ENCODE data around the gene AMH.
A peak's percentile ranks its signal among the peaks of the same experiment; 100 is the strongest.
"Not testable (repeated sequence)": the region's sequence is repeated elsewhere in the genome, so short reads cannot be mapped to it uniquely, and the experiment has no call there.

AMH gene

DNA sequence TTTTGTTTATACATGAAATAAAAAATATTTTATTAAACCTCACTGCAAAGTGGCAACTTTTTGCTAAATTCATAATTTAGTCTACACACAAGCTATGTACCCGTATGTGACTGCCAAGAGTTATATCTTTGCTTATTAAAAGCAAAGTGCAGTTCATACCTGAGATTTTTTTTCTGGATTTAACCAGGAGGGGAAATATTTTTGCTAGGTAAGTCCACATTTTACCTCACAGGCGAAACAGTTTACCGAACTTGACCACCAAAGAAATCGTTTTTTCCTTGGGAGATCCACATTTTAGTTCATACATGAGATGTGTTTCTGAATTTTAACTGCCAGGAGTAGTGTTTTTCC lies 19.3 kb downstream of the AMH start:
- DNase-seq (ENCODE audit: insufficient read length, low spot score) (no peak), FAIRE-seq (peak; percentile 64)

DNA sequence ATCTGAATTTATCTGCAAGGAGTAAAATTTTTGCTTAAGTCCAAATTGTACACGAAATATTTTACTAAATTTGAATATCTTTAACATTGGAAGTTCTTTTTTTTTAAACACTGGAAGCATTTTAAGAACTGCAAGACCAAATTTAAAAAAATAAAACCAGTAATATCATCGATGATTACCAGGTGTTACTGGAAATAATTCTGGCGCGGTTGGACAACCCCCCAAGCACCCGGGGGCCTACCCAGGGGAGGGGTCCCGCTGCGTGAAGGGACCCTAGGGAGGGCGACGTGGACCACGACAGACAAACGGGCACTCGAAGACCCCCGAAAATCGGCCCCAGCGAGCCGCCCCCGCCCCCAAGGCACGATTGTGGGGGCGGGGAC lies 19.7 kb downstream of the AMH start:
- FAIRE-seq (no peak), DNase-seq (ENCODE audit: insufficient read length, low spot score) (no peak)

- peak; percentile 96 for FAIRE-seq
Observed at GRCh38 chr19:2269244-2270156, 20.4 kb downstream of the AMH start.

GRCh38 chr19:2270157-2270422 lies 21.0 kb downstream of the AMH start:
- DNase-seq (ENCODE audit: insufficient read length, low spot score) (no peak), FAIRE-seq (no peak)

More at GRCh38 chr19:2269244-2270156, 20.4 kb downstream of the AMH start:
- DNase-seq (ENCODE audit: insufficient read length, low spot score), result peak; percentile 94

GRCh38 chr19:2270423-2271233 lies 21.5 kb downstream of the AMH start:
- FAIRE-seq (peak; percentile 77), DNase-seq (ENCODE audit: insufficient read length, low spot score) (no peak)

- no peak for DNase-seq (ENCODE audit: insufficient read length, low spot score)
- FAIRE-seq, result no peak
Observed at GRCh38 chr19:2271234-2272103, 22.3 kb downstream of the AMH start.

GRCh38 chr19:2273356-2274184 lies 24.4 kb downstream of the AMH start:
- FAIRE-seq (peak; percentile 95), DNase-seq (ENCODE audit: insufficient read length, low spot score) (peak; percentile 100)

DNA sequence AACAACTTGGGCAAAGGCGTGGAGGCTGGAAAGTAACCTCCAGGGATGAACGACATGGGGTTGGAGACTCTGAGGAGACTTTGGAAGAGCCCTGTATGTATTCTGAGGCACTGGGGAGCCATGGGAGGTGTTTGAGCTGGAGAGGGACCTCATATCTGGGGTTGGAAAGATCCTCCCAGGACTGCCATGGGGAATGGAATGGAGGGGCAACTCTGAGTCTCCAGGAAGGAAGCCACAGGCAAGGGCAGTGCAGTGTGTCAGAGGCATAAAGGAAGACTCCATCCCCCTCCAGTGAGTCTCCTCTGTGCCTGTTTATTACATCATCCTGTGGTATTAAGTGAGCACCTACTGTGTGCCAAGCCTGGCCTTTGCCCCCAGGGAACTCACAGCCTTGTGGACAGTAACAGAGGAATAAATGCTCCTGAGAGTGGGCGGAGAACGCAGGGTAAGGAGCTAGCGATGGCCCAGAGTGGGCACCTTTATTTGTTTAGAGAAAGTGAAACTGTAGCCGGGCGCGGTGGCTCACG lies 25.1 kb downstream of the AMH start:
- DNase-seq (ENCODE audit: insufficient read length, low spot score) (no peak), FAIRE-seq (no peak)

DNA sequence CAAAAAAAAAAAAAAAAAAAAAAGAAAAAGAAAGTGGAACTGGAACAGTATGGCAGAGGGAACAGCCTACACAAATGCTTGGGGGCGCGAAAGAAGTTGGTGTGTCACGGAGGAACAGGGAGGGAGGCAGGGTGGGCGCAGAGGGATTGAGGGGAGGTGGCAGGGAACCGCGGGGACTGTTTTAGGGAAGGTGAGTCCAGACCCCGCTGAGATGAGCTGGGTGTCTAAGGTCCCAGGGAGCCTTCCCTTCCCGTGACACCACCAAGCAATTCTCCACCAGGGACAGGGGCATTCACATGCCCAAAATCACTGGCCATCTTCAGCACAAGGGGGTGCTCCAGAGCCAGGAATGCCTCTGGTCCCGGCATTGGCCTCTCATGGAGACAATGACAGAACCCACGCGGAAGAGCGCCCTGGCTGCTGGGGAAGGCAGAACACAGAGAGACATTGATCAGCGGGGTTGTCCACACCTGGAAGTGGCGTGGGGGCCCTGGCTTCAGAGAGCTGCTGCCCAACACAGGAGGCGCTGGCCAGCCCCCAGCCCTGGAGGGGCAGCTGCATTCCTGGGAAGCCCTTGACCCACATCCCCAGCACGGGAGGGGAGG lies 25.9 kb downstream of the AMH start:
- no peak for DNase-seq (ENCODE audit: insufficient read length, low spot score)
- peak; percentile 51 for FAIRE-seq

DNA sequence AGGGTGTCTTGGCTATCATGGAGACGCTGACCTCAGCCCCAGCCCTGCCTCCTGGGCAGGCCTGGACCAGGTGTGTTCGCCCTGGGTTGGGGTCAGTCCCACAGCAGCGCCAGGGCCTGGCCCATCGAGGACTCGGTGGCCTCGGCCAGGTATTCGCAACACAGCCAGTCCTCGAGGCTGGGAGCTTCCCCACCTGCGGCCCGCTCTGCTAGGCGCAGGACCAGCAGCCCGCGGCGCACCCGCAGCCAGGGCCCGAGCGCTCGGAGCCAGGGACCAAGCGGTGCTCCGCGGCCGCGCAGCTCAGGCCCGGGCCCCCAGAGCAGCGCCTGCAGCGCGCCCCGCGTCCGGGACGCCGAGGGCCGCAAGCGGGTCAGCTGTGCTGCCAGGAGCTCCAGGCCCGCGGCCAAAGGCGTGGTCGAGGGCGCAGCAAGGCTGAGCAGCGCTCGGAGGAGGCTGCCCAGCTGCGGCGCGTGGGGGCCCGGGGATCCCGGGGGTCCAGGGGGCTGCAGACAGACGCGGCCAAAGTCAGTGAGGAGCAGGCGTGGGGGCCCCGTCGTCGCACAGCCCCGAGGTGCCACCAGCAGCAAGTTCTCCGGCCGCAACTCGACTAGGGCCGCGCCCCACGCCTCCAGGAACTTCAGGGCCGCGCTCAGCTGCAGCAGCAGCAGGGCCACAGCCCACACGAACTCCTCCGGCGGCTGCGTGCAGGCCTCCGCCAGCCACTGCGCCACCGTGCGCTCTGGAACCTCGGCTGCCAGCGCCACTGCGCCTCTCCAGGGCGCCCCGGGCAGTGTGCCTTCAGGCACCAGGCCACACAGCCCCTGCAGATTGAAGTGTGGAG lies 26.7 kb downstream of the AMH start:
- FAIRE-seq, result no peak

GRCh38 chr19:2276429-2276986 lies 27.4 kb downstream of the AMH start:
- FAIRE-seq, result no peak
- DNase-seq (ENCODE audit: insufficient read length, low spot score), result no peak

More for the DNA sequence above, 26.7 kb downstream of the AMH start:
- no peak for DNase-seq (ENCODE audit: insufficient read length, low spot score)

- no peak for FAIRE-seq
Observed at GRCh38 chr19:2277138-2277537, 28.0 kb downstream of the AMH start.

GRCh38 chr19:2278459-2279158 lies 29.5 kb downstream of the AMH start:
- no peak for FAIRE-seq

More at GRCh38 chr19:2277138-2277537, 28.0 kb downstream of the AMH start:
- no peak for DNase-seq (ENCODE audit: insufficient read length, low spot score)

DNA sequence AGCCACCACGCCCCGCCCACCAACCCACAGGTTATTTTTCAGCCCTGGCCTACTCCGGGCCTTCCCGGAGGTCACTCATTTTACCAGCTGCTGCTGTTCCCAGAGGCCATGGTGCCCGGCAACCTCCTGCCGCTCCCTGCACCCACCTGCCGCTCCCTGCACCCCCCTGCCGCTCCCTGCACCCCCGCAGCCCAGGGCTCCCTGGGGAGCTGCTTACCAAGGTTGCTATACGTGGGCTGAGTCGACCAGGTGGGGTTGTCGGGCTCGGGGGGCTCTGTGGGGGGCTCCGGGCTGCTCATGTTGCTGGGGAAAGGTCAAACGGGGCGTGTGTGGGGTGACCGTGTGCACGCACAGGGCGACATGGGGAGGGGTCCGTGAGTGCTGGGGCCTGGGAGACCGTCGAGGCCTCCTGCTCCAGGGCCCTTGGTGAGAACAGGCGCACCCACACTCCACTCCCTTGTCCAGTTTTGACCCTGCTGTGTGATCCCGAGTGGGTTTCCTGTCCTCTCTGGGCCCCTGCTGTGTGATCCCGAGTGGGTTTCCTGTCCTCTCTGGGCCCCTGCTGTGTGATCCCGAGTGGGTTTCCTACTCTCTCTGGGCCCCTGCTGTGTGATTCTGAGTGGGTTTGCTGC lies 31.6 kb downstream of the AMH start:
- no peak for FAIRE-seq
- DNase-seq (ENCODE audit: insufficient read length, low spot score), result no peak

More at GRCh38 chr19:2278459-2279158, 29.5 kb downstream of the AMH start:
- DNase-seq (ENCODE audit: insufficient read length, low spot score), result no peak

DNA sequence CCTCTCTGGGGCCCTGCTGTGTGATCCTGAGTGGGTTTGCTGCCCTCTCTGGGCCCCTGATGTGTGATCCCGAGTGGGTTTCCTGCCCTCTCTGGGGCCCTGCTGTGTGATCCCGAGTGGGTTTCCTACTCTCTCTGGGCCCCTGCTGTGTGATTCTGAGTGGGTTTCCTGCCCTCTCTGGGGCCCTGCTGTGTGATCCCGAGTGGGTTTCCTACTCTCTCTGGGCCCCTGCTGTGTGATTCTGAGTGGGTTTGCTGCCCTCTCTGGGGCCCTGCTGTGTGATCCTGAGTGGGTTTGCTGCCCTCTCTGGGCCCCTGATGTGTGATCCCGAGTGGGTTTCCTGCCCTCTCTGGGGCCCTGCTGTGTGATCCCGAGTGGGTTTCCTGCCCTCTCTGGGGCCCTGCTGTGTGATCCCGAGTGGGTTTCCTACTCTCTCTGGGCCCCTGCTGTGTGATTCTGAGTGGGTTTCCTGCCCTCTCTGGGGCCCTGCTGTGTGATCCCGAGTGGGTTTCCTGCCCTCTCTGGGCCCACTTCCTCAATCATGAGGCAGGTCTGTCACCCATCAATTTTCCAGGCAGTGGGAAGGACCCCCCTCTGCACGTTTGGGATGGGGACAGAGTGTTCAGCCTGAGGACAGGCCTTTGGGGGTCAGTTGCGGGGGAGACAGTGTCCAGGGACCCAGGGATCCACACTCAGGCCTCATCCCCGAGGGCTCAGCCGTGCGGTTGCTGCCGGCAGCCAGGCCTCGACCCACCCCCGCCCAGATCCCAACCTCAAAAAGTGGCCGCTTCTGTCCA lies 32.3 kb downstream of the AMH start:
- not testable (repeated sequence) for DNase-seq (ENCODE audit: insufficient read length, low spot score)
- FAIRE-seq, result peak; percentile 57
